Measurements from ENCODE around the gene LDAH. TPM values are rescaled to one million over a fixed set of nuclear protein-coding genes. Genes with fewer than 3 reads are reported as not detected.
A peak's percentile ranks its signal among the peaks of the same experiment; 100 is the strongest.

LDAH gene
- total and polyA plus RNA-seq, 2 experiments from 2014 or later: 12.1 to 37.5 TPM

DNA sequence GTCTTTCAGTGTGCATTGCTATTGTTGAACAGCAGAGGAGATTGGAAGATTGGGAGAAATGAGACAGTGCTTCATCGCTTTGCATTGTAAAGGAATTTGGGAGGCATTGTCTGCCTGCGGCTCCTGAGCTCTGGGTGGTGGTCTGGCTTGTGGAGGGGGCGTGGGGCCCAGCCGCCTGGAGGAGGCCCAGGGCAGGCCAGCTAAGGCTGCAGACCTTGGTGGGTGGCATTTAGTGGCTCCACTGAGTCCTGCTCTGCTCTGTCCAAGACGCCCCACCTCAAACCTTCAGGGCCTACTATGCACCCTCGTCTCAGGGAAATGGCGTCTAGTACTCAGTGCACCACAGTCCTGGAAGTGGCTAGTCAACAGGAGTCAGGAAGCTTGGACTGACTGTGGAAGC, 166.3 kb downstream of the LDAH start:
- H3F3A ChIP-seq (replicated peaks; ENCODE audit: low read depth): no peaks in the 10 kb centered on the region
- peaks cover under 1% of the 10 kb centered on the region; the same call in 1 of the 2 replicates for H3K27me3 ChIP-seq (ENCODE audit: insufficient read depth)
- ATAC-seq: peak; percentile 33
- no peak overlapping the region for H3K4me3 ChIP-seq
- no peaks in the 10 kb centered on the region for H3K36me3 Mint-ChIP-seq (ENCODE audit: low read depth)
- no peaks in the 10 kb centered on the region for H3K79me2 ChIP-seq (replicated peaks; ENCODE audit: insufficient read depth)
- H3K4me3 Mint-ChIP-seq: no peak overlapping the region
- H3K27me3 Mint-ChIP-seq (ENCODE audit: insufficient read depth, low read depth, poor library complexity): peaks cover under 1% of the 10 kb centered on the region
- peak overlapping the region; percentile 64; the same call in 1 of the 2 replicates for H2AFZ ChIP-seq
- H3K9me3 Mint-ChIP-seq: no peaks in the 10 kb centered on the region
- no peak for TF ChIP-seq ZNF331 (CRISPR knock-in tag; IDR thresholded peaks at IDR 0.05; ENCODE audit: low read depth)
- no peak for TF ChIP-seq REST (IDR thresholded peaks at IDR 0.05; ENCODE audit: unreplicated experiment)
- no peak for TF ChIP-seq ZNF114 (CRISPR knock-in tag; IDR thresholded peaks at IDR 0.05)
- no peak for TF ChIP-seq JUNB (IDR thresholded peaks at IDR 0.05; ENCODE audit: unreplicated experiment)
- no peak for TF ChIP-seq EZH2 (IDR thresholded peaks at IDR 0.05; ENCODE audit: low read depth, unreplicated experiment)
- TF ChIP-seq, protein P1, sequence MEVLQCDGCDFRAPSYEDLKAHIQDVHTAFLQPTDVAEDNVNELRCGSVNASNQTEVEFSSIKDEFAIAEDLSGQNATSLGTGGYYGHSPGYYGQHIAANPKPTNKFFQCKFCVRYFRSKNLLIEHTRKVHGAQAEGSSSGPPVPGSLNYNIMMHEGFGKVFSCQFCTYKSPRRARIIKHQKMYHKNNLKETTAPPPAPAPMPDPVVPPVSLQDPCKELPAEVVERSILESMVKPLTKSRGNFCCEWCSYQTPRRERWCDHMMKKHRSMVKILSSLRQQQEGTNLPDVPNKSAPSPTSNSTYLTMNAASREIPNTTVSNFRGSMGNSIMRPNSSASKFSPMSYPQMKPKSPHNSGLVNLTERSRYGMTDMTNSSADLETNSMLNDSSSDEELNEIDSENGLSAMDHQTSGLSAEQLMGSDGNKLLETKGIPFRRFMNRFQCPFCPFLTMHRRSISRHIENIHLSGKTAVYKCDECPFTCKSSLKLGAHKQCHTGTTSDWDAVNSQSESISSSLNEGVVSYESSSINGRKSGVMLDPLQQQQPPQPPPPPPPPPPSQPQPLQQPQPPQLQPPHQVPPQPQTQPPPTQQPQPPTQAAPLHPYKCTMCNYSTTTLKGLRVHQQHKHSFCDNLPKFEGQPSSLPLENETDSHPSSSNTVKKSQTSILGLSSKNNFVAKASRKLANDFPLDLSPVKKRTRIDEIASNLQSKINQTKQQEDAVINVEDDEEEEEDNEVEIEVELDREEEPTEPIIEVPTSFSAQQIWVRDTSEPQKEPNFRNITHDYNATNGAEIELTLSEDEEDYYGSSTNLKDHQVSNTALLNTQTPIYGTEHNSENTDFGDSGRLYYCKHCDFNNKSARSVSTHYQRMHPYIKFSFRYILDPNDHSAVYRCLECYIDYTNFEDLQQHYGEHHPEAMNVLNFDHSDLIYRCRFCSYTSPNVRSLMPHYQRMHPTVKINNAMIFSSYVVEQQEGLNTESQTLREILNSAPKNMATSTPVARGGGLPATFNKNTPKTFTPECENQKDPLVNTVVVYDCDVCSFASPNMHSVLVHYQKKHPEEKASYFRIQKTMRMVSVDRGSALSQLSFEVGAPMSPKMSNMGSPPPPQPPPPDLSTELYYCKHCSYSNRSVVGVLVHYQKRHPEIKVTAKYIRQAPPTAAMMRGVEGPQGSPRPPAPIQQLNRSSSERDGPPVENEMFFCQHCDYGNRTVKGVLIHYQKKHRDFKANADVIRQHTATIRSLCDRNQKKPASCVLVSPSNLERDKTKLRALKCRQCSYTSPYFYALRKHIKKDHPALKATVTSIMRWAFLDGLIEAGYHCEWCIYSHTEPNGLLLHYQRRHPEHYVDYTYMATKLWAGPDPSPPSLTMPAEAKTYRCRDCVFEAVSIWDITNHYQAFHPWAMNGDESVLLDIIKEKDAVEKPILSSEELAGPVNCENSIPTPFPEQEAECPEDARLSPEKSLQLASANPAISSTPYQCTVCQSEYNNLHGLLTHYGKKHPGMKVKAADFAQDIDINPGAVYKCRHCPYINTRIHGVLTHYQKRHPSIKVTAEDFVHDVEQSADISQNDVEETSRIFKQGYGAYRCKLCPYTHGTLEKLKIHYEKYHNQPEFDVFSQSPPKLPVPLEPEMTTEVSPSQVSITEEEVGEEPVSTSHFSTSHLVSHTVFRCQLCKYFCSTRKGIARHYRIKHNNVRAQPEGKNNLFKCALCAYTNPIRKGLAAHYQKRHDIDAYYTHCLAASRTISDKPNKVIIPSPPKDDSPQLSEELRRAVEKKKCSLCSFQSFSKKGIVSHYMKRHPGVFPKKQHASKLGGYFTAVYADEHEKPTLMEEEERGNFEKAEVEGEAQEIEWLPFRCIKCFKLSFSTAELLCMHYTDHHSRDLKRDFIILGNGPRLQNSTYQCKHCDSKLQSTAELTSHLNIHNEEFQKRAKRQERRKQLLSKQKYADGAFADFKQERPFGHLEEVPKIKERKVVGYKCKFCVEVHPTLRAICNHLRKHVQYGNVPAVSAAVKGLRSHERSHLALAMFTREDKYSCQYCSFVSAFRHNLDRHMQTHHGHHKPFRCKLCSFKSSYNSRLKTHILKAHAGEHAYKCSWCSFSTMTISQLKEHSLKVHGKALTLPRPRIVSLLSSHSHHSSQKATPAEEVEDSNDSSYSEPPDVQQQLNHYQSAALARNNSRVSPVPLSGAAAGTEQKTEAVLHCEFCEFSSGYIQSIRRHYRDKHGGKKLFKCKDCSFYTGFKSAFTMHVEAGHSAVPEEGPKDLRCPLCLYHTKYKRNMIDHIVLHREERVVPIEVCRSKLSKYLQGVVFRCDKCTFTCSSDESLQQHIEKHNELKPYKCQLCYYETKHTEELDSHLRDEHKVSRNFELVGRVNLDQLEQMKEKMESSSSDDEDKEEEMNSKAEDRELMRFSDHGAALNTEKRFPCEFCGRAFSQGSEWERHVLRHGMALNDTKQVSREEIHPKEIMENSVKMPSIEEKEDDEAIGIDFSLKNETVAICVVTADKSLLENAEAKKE (CRISPR knock-in tag; IDR thresholded peaks at IDR 0.05): no peak
- TF ChIP-seq POLR2AphosphoS5 (IDR thresholded peaks at IDR 0.05; ENCODE audit: low read depth): no peak
- TF ChIP-seq EZH2phosphoT487 (IDR thresholded peaks at IDR 0.05; ENCODE audit: unreplicated experiment): no peak
- no peak for TF ChIP-seq CREB1 (CRISPR knock-in tag; IDR thresholded peaks at IDR 0.05; ENCODE audit: low read depth)
- no peak for TF ChIP-seq STAT1 (IDR thresholded peaks at IDR 0.05; ENCODE audit: unreplicated experiment)
- no peak for TF ChIP-seq NANOG (IDR thresholded peaks at IDR 0.05; ENCODE audit: borderline replicate concordance)
- TF ChIP-seq ETS1 (IDR thresholded peaks at IDR 0.05): no peak
- TF ChIP-seq, protein P2, sequence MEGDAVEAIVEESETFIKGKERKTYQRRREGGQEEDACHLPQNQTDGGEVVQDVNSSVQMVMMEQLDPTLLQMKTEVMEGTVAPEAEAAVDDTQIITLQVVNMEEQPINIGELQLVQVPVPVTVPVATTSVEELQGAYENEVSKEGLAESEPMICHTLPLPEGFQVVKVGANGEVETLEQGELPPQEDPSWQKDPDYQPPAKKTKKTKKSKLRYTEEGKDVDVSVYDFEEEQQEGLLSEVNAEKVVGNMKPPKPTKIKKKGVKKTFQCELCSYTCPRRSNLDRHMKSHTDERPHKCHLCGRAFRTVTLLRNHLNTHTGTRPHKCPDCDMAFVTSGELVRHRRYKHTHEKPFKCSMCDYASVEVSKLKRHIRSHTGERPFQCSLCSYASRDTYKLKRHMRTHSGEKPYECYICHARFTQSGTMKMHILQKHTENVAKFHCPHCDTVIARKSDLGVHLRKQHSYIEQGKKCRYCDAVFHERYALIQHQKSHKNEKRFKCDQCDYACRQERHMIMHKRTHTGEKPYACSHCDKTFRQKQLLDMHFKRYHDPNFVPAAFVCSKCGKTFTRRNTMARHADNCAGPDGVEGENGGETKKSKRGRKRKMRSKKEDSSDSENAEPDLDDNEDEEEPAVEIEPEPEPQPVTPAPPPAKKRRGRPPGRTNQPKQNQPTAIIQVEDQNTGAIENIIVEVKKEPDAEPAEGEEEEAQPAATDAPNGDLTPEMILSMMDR (conservative IDR thresholded peaks at IDR 0.05; ENCODE audit: low read depth in 2 of 2): no peak
- no peak overlapping the region for H3K27ac ChIP-seq (ENCODE audit: low read depth)
- no peak overlapping the region for H3K27ac Mint-ChIP-seq
- H3K4me1 Mint-ChIP-seq: peaks cover 13% of the 10 kb centered on the region
- H3K4me1 ChIP-seq (ENCODE audit: insufficient read depth): peaks cover 10% of the 10 kb centered on the region
- H3K36me3 ChIP-seq (ENCODE audit: insufficient read depth): no peaks in the 10 kb centered on the region
- DNase-seq (ENCODE audit: low spot score): no peak
- no peak overlapping the region for H3K4me2 ChIP-seq
- no peaks in the 10 kb centered on the region for H4K20me1 ChIP-seq (replicated peaks; ENCODE audit: insufficient read depth)
- no peaks in the 10 kb centered on the region for H3K9me2 ChIP-seq (ENCODE audit: insufficient read depth)

Measured in GM23338 (cell line).